Endometrial microvascular endothelial cells (primary cell): ENCODE results near the gene DISC1. TPM values are rescaled to one million over a fixed set of nuclear protein-coding genes. Genes with fewer than 3 reads are reported as not detected.

Experiments used
- in situ Hi-C: cut with HindIII; loops from 2 replicates; pipeline ENCODE4 v1.10.0; 2017; ENCODE audit warnings: low sequenced_read_pairs, low pct_unique_long_range_greater_than_20kb; ENCODE audit errors: inconsistent ontology term
- total RNA-seq: library from RNA; depleted of rRNA; stranded (reverse); fragments of >200 nt; gene quantifications from one replicate; pipeline ENCODE4 v1.2.3, GENCODE V29; 2015; ENCODE audit errors: inconsistent ontology term

Gene DISC1
- total RNA-seq, 1 donor from 2014 or later: 6.4 TPM

GRCh38 chr1:231821281-231821680, 194.7 kb downstream of the DISC1 start:
- in situ Hi-C loops: no loop called here

- in situ Hi-C loops: no loop called here
Measured at GRCh38 chr1:231822041-231822440, 195.5 kb downstream of the DISC1 start.

GRCh38 chr1:231826566-231826965, 200.0 kb downstream of the DISC1 start:
- in situ Hi-C loops: no loop called here

GRCh38 chr1:231827337-231828105, 200.9 kb downstream of the DISC1 start:
- in situ Hi-C loops: no loop called here

- in situ Hi-C loops: no loop called here
Measured at GRCh38 chr1:231828182-231828920, 201.8 kb downstream of the DISC1 start.

- in situ Hi-C loops: no loop called here
Measured at GRCh38 chr1:231829332-231829731, 202.7 kb downstream of the DISC1 start.

GRCh38 chr1:231836227-231836893, 209.8 kb downstream of the DISC1 start:
- in situ Hi-C loops: no loop called here

- in situ Hi-C loops: no loop called here
Measured at GRCh38 chr1:231838521-231838920, 211.9 kb downstream of the DISC1 start.

GRCh38 chr1:231839999-231840398, 213.4 kb downstream of the DISC1 start:
- in situ Hi-C loops: no loop called here

GRCh38 chr1:231841616-231842344, 215.2 kb downstream of the DISC1 start:
- in situ Hi-C loops: no loop called here

GRCh38 chr1:231842441-231842840, 215.9 kb downstream of the DISC1 start:
- in situ Hi-C loops: no loop called here

- in situ Hi-C loops: no loop called here
Measured at GRCh38 chr1:231844986-231845502, 218.5 kb downstream of the DISC1 start.

GRCh38 chr1:231847612-231848397, 221.2 kb downstream of the DISC1 start:
- in situ Hi-C loops: no loop called here

- in situ Hi-C loops: no loop called here
Measured at GRCh38 chr1:231849981-231850380, 223.4 kb downstream of the DISC1 start.

GRCh38 chr1:231850786-231851185, 224.2 kb downstream of the DISC1 start:
- in situ Hi-C loops: no loop called here

GRCh38 chr1:231853588-231854207, 227.1 kb downstream of the DISC1 start:
- in situ Hi-C loops: no loop called here

- in situ Hi-C loops: no loop called here
Measured at GRCh38 chr1:231855361-231855760, 228.8 kb downstream of the DISC1 start.

GRCh38 chr1:231855926-231856325, 229.3 kb downstream of the DISC1 start:
- in situ Hi-C loops: no loop called here
